Measurements from ENCODE around the gene PPP6R3.

DNA sequence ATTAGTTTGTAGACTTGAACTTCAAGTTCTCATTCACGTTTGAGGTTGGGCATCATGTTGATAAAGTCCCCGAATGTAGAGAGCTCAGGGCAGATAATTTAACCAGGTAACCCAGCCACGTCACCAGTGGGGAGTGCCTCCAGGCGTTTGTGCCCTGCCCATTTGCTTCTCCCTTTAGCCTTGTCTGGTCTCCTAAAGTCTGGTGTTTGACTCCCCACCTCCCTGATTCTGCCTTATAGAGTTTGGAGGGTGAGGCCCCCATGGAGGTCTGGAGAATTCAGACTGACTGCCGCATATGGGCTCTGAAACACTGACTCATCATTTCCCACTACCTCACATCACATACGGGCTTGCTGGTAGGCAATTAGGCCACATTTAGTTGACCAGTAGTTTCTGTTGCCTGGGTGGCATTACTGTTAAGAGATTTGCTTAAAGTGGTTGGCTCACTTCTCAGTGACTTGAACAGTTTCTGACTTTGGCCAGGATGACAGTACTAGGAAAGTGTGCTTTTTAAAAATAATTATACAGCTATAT lies 124.5 kb downstream of the PPP6R3 start:
- TF ChIP-seq, protein P1, sequence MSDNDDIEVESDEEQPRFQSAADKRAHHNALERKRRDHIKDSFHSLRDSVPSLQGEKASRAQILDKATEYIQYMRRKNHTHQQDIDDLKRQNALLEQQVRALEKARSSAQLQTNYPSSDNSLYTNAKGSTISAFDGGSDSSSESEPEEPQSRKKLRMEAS (IDR thresholded peaks at IDR 0.05; ENCODE audit: low read depth, low read length) = no peak
- no peak for TF ChIP-seq CTCF (IDR thresholded peaks at IDR 0.05 in 2 of 3, conservative IDR thresholded peaks at IDR 0.05 in 1 of 3; ENCODE audit: control insufficient read depth in 2 of 3, extremely low read depth in 1 of 3, insufficient read depth in 1 of 3, low read depth in 3 of 3, low read length in 3 of 3)
- TF ChIP-seq POLR2A (IDR thresholded peaks at IDR 0.05; ENCODE audit: low read depth, low read length) = no peak
- TF ChIP-seq ZNF24 (IDR thresholded peaks at IDR 0.05) = no peak
- no peak for TF ChIP-seq YY1 (IDR thresholded peaks at IDR 0.05; ENCODE audit: low read depth, low read length)
